Bronchial epithelial cell (primary cell): ENCODE data around the gene SPATS2L. TPM values are rescaled to one million over a fixed set of nuclear protein-coding genes. Genes with fewer than 3 reads are reported as not detected.
A peak's percentile ranks its signal among the peaks of the same experiment; 100 is the strongest.

Experiments used
- DNase-seq: peaks from one replicate; pipeline ENCODE4 v3.0.0-alpha.2; 2010; ENCODE audit warnings: low read depth
- FAIRE-seq: peaks from 2 replicates; lab custom pipeline; 2011; peaks lifted over from hg19 to GRCh38; lab: Jason Lieb, UNC
- H3K27me3 ChIP-seq: 2 replicates; pipeline ENCODE4 v1.5.1; 2011; ENCODE audit warnings: low read length; ENCODE audit not compliant: control insufficient read depth, insufficient read depth
- H3K36me3 ChIP-seq: 2 replicates; pipeline ENCODE4 v1.5.1; 2011; ENCODE audit warnings: low read length; ENCODE audit not compliant: control insufficient read depth, insufficient read depth
- H3K4me3 ChIP-seq: 2 replicates; pipeline ENCODE4 v1.5.1; 2011; ENCODE audit warnings: mild to moderate bottlenecking, low read depth, low read length, control low read depth
- CTCF ChIP-seq: IDR thresholded peaks from 2 replicates; pipeline ENCODE4 v1.5.1; 2011; ENCODE audit warnings: mild to moderate bottlenecking, moderate library complexity, low read length, control low read depth, inconsistent platforms; ENCODE audit not compliant: insufficient read depth, severe bottlenecking
- total RNA-seq: library from RNA; depleted of rRNA; stranded (reverse); fragments of >200 nt; gene quantifications from 2 replicates; pipeline ENCODE4 v1.2.1, GENCODE V29; 2014

Gene SPATS2L
- total RNA-seq, 1 donor from 2014 or later: 37.6 TPM

- Histone ChIP-seq H3K27me3 (no peaks in the 10 kb centered on the region), H3K36me3 (no peaks in the 10 kb centered on the region), H3K4me3 (no peak overlapping the region)
- no peak for DNase-seq
- no peak for FAIRE-seq
- TF ChIP-seq CTCF: no peak
Measured at GRCh38 chr2:200297989-200298388, 8.5 kb upstream of the SPATS2L start.

- H3K4me3 ChIP-seq: no peak overlapping the region
- no peak for TF ChIP-seq CTCF
- FAIRE-seq: no peak
- no peak for DNase-seq
- H3K27me3 ChIP-seq: no peaks in the 10 kb centered on the region
- no peaks in the 10 kb centered on the region for H3K36me3 ChIP-seq
Measured at GRCh38 chr2:200298816-200299215, 7.7 kb upstream of the SPATS2L start.

- FAIRE-seq (no peak), DNase-seq (no peak)
- H3K36me3 ChIP-seq: no peaks in the 10 kb centered on the region
- H3K27me3 ChIP-seq: no peaks in the 10 kb centered on the region
- no peak overlapping the region for H3K4me3 ChIP-seq
- no peak for TF ChIP-seq CTCF
Measured at GRCh38 chr2:200300065-200300464, 6.4 kb upstream of the SPATS2L start.

- H3K4me3 ChIP-seq: no peak overlapping the region
- TF ChIP-seq CTCF: no peak
- DNase-seq: peak; percentile 99
- no peaks in the 10 kb centered on the region for H3K27me3 ChIP-seq
- peak; percentile 90 for FAIRE-seq
- no peaks in the 10 kb centered on the region for H3K36me3 ChIP-seq
Measured at GRCh38 chr2:200300638-200301314, 5.7 kb upstream of the SPATS2L start.

- Histone ChIP-seq H3K4me3 (no peak overlapping the region), H3K27me3 (no peaks in the 10 kb centered on the region), H3K36me3 (no peaks in the 10 kb centered on the region)
- TF ChIP-seq CTCF: no peak
- FAIRE-seq: no peak
- peak; percentile 93 for DNase-seq
Measured at GRCh38 chr2:200301953-200302858, 4.3 kb upstream of the SPATS2L start.
